Adrenal gland (tissue), 12 donors: ENCODE measurements around the gene PLD3. TPM values are rescaled to one million over a fixed set of nuclear protein-coding genes. Genes with fewer than 3 reads are reported as not detected.

Source experiments
- DNase-seq, 7 donors: peaks; one replicate each; pipeline ENCODE4 v3.0.0-alpha.2; 2019 to 2020
- H3K27ac ChIP-seq, 5 donors: fragments of 200-600 bp; sonication (generic) in 4 of 5; 1 replicate in 3 of 5; 2 replicates in 2 of 5; pipeline versions ENCODE4 v1.5.1 to v1.8.0; 2016 to 2020; ENCODE audit warnings: mild to moderate bottlenecking in 1 of 5
- H3K27me3 ChIP-seq: fragments of 200-600 bp; 2 replicates; pipeline ENCODE4 v1.8.0; 2021
- H3K36me3 ChIP-seq, 2 donors: fragments of 200-600 bp; replicated peaks in 1 of 2; 1 replicate in 1 of 2; 2 replicates in 1 of 2; pipeline versions ENCODE4 v1.5.1 to v1.8.0; 2018 to 2022
- H3K4me1 ChIP-seq, 2 donors: fragments of 200-600 bp; replicated peaks in 1 of 2; 1 replicate in 1 of 2; 2 replicates in 1 of 2; pipeline versions ENCODE4 v1.5.1 to v1.8.0; 2018 to 2021
- H3K4me3 ChIP-seq, 4 donors: fragments of 200-600 bp; sonication (generic) in 3 of 4; one replicate each; pipeline ENCODE4 v1.5.1; 2016 to 2018
- H3K9me3 ChIP-seq, 3 donors: fragments of 200-600 bp; sonication (generic) in 1 of 3; replicated peaks in 1 of 3; 1 replicate in 2 of 3; 2 replicates in 1 of 3; pipeline versions ENCODE4 v1.5.1 to v1.8.0; 2016 to 2021
- CTCF ChIP-seq, 6 experiments: fragments of 450-650 bp in 4 of 6; fragments of 200-600 bp in 2 of 6; sonication (generic) in 1 of 6; IDR thresholded peaks; 1 replicate in 5 of 6; 2 replicates in 1 of 6; pipeline versions ENCODE4 v1.5.1 to v1.8.0; 2016 to 2021; ENCODE audit warnings: antibody characterized with exemption in 6 of 6, mild to moderate bottlenecking in 2 of 6, moderate library complexity in 1 of 6
- POLR2A ChIP-seq, 2 donors: fragments of 450-650 bp; IDR thresholded peaks; one replicate each; pipeline ENCODE4 v1.6.1; 2017; ENCODE audit warnings: antibody characterized with exemption in 2 of 2, mild to moderate bottlenecking in 2 of 2, moderate library complexity in 1 of 2
- WGBS, 4 donors: extraction: QIAGEN DNeasy Blood & Tissue Kit in 2 of 4; methylation state at CpG; one replicate each; pipeline versions ENCODE4 v1.1.5 to v1.1.7; 2013 to 2017; 5-methylcytosine and 5-hydroxymethylcytosine counted together
- intact Hi-C, 2 donors: fragments of 100-400 bp; cut with DNase I; formaldehyde crosslinking; loops; one replicate each; pipeline versions ENCODE4 v1.14.1 to v1.15.0; 2022 to 2023
- polyA plus RNA-seq, 3 donors: library from polyadenylated mRNA; stranded (reverse); fragments of 200-250 nt in 2 of 3; fragments of 350-450 nt in 1 of 3; fragmentation: Illumina TruSeq in 1 of 3; extraction: RNeasy Lipid Tissue Mini Kit (QIAGEN cat#74804) in 1 of 3; gene quantifications; one replicate each; pipeline ENCODE4 v1.2.3, GENCODE V29; 2013 to 2014
- total RNA-seq, 9 donors: library from RNA; depleted of rRNA in 4 of 9; stranded (reverse); fragments of >200 nt in 4 of 9; fragments of 120-200 nt in 1 of 9; fragmentation: NEBNext Ultra II Directional in 1 of 9; extraction: Animal tissue kit (Norgen Biotek cat#: 25700) in 1 of 9; gene quantifications; one replicate each; pipeline versions ENCODE4 v1.1.0 to v1.2.4, GENCODE V29; 2013 to 2023
- donor health status: healthy with polysubstance abuse.
- donor health status: Bipolar disorder and iron deficiency.
- donor health status: DM: yes; HTN: yes; CAD: no.
- donor health status: DM: no; HTN: no; CAD: no.
- donor health status: DM: no; HTN: no; CAD: no.
- donor health status: DM: yes; HTN: yes; CAD: no.

Gene PLD3
- total and polyA plus RNA-seq, 12 donors, result 170 to 1,019 (median 415) TPM

- no peaks in the 10 kb centered on the region for H3K9me3 ChIP-seq
- intact Hi-C loops, result loop anchor here in 1 of 2 donors (10.0 kb wide), 1 partner anchor 69 kb away; no protein-coding TSS in a partner anchor
- 90 to 97% (median 94%) methylated on average over 6 to 7 of the region's 7 CpGs for WGBS, 4 donors
- DNase-seq, result peak in 1 of 7 donors; percentile 15
- TF ChIP-seq POLR2A (IDR thresholded peaks at IDR 0.05) (no peak), CTCF (IDR thresholded peaks at IDR 0.05) (no peak)
- no peak overlapping the region for H3K4me3 ChIP-seq
- H3K36me3 ChIP-seq, result peaks cover 0 to 90% of the 10 kb centered on the region in 2 donors
- H3K27me3 ChIP-seq, result no peaks in the 10 kb centered on the region
- no peak overlapping the region for H3K27ac ChIP-seq
- no peaks in the 10 kb centered on the region for H3K4me1 ChIP-seq
Measured at GRCh38 chr19:40374084-40374483, 25.6 kb downstream of the PLD3 start.

- Histone ChIP-seq H3K36me3 (peaks cover 0 to 69% of the 10 kb centered on the region in 2 donors), H3K27ac (no peak overlapping the region), H3K4me3 (no peak overlapping the region), H3K27me3 (no peaks in the 10 kb centered on the region), H3K4me1 (no peaks in the 10 kb centered on the region), H3K9me3 (no peaks in the 10 kb centered on the region)
- no peak for TF ChIP-seq CTCF (IDR thresholded peaks at IDR 0.05)
- no peak for TF ChIP-seq POLR2A (IDR thresholded peaks at IDR 0.05)
- intact Hi-C loops, result loop anchor here in 1 of 2 donors (10.0 kb wide), 1 partner anchor 72 kb away; no protein-coding TSS in a partner anchor
- peak in 1 of 7 donors; percentile 17 for DNase-seq
- 87 to 95% (median 89%) methylated on average over 5 to 17 of the region's 17 CpGs for WGBS, 4 donors
Measured at GRCh38 chr19:40376286-40376862, 27.9 kb downstream of the PLD3 start.

GRCh38 chr19:40377876-40378385, 29.4 kb downstream of the PLD3 start:
- H3K4me3 ChIP-seq, result no peak overlapping the region
- no peaks in the 10 kb centered on the region for H3K27me3 ChIP-seq
- intact Hi-C loops, result loop anchor here in 1 of 2 donors (10.0 kb wide), 1 partner anchor 73 kb away; no protein-coding TSS in a partner anchor
- no peaks in the 10 kb centered on the region for H3K9me3 ChIP-seq
- no peaks in the 10 kb centered on the region for H3K4me1 ChIP-seq
- TF ChIP-seq CTCF (IDR thresholded peaks at IDR 0.05) (no peak), POLR2A (IDR thresholded peaks at IDR 0.05) (no peak)
- 80 to 92% (median 84%) methylated on average over 9 to 25 of the region's 25 CpGs for WGBS, 4 donors
- peak in 1 of 7 donors; percentile 17 for DNase-seq
- peaks cover 0 to 53% of the 10 kb centered on the region in 2 donors for H3K36me3 ChIP-seq
- H3K27ac ChIP-seq, result no peak overlapping the region

GRCh38 chr19:40378509-40378908, 30.0 kb downstream of the PLD3 start:
- no peaks in the 10 kb centered on the region for H3K9me3 ChIP-seq
- 88 to 100% (median 91%) methylated on average over 1 to 2 of the region's 2 CpGs; no CpG with 5 or more reads in 1 of the 4 donors for WGBS, 4 donors
- H3K27me3 ChIP-seq, result no peaks in the 10 kb centered on the region
- no peak overlapping the region for H3K4me3 ChIP-seq
- intact Hi-C loops, result loop anchor here in 1 of 2 donors (10.0 kb wide), 1 partner anchor 74 kb away; no protein-coding TSS in a partner anchor
- no peak overlapping the region for H3K27ac ChIP-seq
- TF ChIP-seq POLR2A (IDR thresholded peaks at IDR 0.05) (no peak), CTCF (IDR thresholded peaks at IDR 0.05) (no peak)
- H3K4me1 ChIP-seq, result no peaks in the 10 kb centered on the region
- DNase-seq, result peak in 1 of 7 donors; percentile 19
- H3K36me3 ChIP-seq, result peaks cover 0 to 47% of the 10 kb centered on the region in 2 donors
